Type B pancreatic cell (in vitro differentiated cells): ENCODE results near the gene CXCR2. TPM values are rescaled to one million over a fixed set of nuclear protein-coding genes. Genes with fewer than 3 reads are reported as not detected.
"Not testable (repeated sequence)": the region's sequence is repeated elsewhere in the genome, so short reads cannot be mapped to it uniquely, and the experiment has no call there.

Source experiments
- DNase-seq: peaks from one replicate; pipeline ENCODE4 v3.0.0; 2021; ENCODE audit warnings: mixed read lengths; ENCODE audit not compliant: unreplicated experiment; ENCODE audit errors: extremely low spot score
- H3K27ac Mint-ChIP-seq: 2 replicates; pipeline ENCODE4 v1.8.0; 2021; ENCODE audit warnings: mild to moderate bottlenecking, mixed read lengths
- H3K27me3 Mint-ChIP-seq: 2 replicates; pipeline ENCODE4 v1.8.0; 2021; ENCODE audit warnings: mixed read lengths
- H3K36me3 Mint-ChIP-seq: 2 replicates; pipeline ENCODE4 v1.8.0; 2021; ENCODE audit warnings: mixed read lengths
- H3K4me1 Mint-ChIP-seq: one replicate; pipeline ENCODE4 v1.8.0; 2021; ENCODE audit warnings: mixed read lengths; ENCODE audit not compliant: unreplicated experiment
- H3K4me3 Mint-ChIP-seq: 2 replicates; pipeline ENCODE4 v1.8.0; 2021; ENCODE audit warnings: mild to moderate bottlenecking, mixed read lengths
- H3K9me3 Mint-ChIP-seq: 2 replicates; pipeline ENCODE4 v1.8.0; 2021; ENCODE audit warnings: mixed read lengths
- CTCF ChIP-seq: fragments of 200-600 bp; sonication (generic); conservative IDR thresholded peaks from 2 replicates; pipeline ENCODE4 v1.5.0; 2021; ENCODE audit warnings: antibody characterized with exemption, mild to moderate bottlenecking
- total RNA-seq: library from RNA; stranded (reverse); gene quantifications from 2 replicates; pipeline ENCODE4 v1.2.1, GENCODE V29; 2021; ENCODE audit warnings: low replicate concordance

CXCR2 gene
- total RNA-seq, 1 donor from 2014 or later = not detected

- no peaks in the 10 kb centered on the region for H3K4me1 Mint-ChIP-seq
- no peak for TF ChIP-seq CTCF
- H3K36me3 Mint-ChIP-seq = no peaks in the 10 kb centered on the region
- no peak for DNase-seq
- H3K27ac Mint-ChIP-seq = no peak overlapping the region
- H3K4me3 Mint-ChIP-seq = no peak overlapping the region
- no peaks in the 10 kb centered on the region for H3K9me3 Mint-ChIP-seq
- H3K27me3 Mint-ChIP-seq = peaks cover 53% of the 10 kb centered on the region
These were observed 37.0 kb downstream of the CXCR2 start for GRCh38 chr2:218162814-218163213.

GRCh38 chr2:218166791-218167190 is 41.0 kb downstream of the CXCR2 start, which contains the start of gene CXCR1:
Gene CXCR1 (minus strand): TSS chr2:218166962. CDS start chr2:218165211, 1,751 bp downstream.
- Mint-ChIP-seq H3K36me3 (no peaks in the 10 kb centered on the region), H3K27me3 (peaks cover 46% of the 10 kb centered on the region), H3K9me3 (no peaks in the 10 kb centered on the region), H3K4me3 (no peak within 1 kb of the TSS), H3K4me1 (no peaks in the 10 kb centered on the region), H3K27ac (no peak within 1 kb of the TSS)
- no peak for DNase-seq
- no peak for TF ChIP-seq CTCF

GRCh38 chr2:218168016-218168415 is 42.2 kb downstream of the CXCR2 start:
- H3K27ac Mint-ChIP-seq = no peak overlapping the region
- H3K9me3 Mint-ChIP-seq = no peaks in the 10 kb centered on the region
- no peak overlapping the region for H3K4me3 Mint-ChIP-seq
- H3K27me3 Mint-ChIP-seq = peaks cover 35% of the 10 kb centered on the region
- no peaks in the 10 kb centered on the region for H3K36me3 Mint-ChIP-seq
- no peak for TF ChIP-seq CTCF
- H3K4me1 Mint-ChIP-seq = no peaks in the 10 kb centered on the region
- DNase-seq = no peak

- Mint-ChIP-seq H3K9me3 (no peaks in the 10 kb centered on the region), H3K27me3 (peaks cover 30% of the 10 kb centered on the region), H3K36me3 (no peaks in the 10 kb centered on the region), H3K27ac (no peak overlapping the region), H3K4me1 (no peaks in the 10 kb centered on the region), H3K4me3 (no peak overlapping the region)
- DNase-seq = no peak
- TF ChIP-seq CTCF = peak; percentile 78
These were observed 43.0 kb downstream of the CXCR2 start for GRCh38 chr2:218168635-218169462.

GRCh38 chr2:218169757-218170546 is 44.1 kb downstream of the CXCR2 start:
- no peaks in the 10 kb centered on the region for H3K36me3 Mint-ChIP-seq
- H3K4me1 Mint-ChIP-seq = no peaks in the 10 kb centered on the region
- peak overlapping the region; percentile 32 for H3K27ac Mint-ChIP-seq
- no peaks in the 10 kb centered on the region for H3K9me3 Mint-ChIP-seq
- peaks cover 19% of the 10 kb centered on the region for H3K27me3 Mint-ChIP-seq
- TF ChIP-seq CTCF = no peak
- no peak overlapping the region for H3K4me3 Mint-ChIP-seq
- DNase-seq = no peak

GRCh38 chr2:218171744-218172143 is 45.9 kb downstream of the CXCR2 start:
- H3K4me1 Mint-ChIP-seq = not testable (repeated sequence)
- peaks cover 12% of the 10 kb centered on the region for H3K27me3 Mint-ChIP-seq

More at GRCh38 chr2:218171744-218172143, 45.9 kb downstream of the CXCR2 start:
- H3K9me3 Mint-ChIP-seq, H3K36me3 Mint-ChIP-seq, H3K27ac Mint-ChIP-seq, DNase-seq, H3K4me3 Mint-ChIP-seq: not testable (repeated sequence)
